SHP77 (cell line): ENCODE data around the gene PPP2R2B.

ENCODE experiments used
- DNase-seq, 2 experiments: peaks; one replicate each; lab custom pipeline; 2025; lab: John Stamatoyannopoulos, UW

Gene PPP2R2B

DNA sequence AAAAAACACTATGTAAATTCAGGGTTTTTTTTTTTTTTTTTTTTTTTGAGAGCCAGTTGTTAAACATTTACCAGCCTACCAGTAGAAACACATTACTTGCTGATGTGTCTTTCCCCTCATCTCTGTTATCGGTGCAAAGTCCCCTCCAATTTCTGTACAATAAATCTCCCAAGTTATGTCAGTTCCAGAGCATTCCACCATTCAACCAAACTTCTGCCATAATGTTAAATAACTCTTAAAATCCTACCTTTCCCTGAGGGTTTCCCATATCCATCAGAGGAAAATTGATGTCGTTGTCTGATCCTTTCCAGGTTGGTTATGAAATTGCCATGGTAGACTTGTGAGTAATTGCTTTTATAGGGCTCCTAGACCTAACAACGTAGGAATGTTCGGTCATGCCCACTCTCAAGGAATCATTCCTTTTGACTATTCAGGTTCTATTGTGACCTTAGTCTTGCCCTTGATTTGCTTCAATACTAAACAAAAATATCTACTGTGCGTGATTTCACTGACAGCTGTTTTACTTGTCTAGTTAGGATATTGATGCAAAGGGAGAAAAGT, 5.6 kb upstream of the PPP2R2B start:
- no peak for DNase-seq

GRCh38 chr5:146883511-146883910, 5.0 kb upstream of the PPP2R2B start:
- no peak for DNase-seq

DNA sequence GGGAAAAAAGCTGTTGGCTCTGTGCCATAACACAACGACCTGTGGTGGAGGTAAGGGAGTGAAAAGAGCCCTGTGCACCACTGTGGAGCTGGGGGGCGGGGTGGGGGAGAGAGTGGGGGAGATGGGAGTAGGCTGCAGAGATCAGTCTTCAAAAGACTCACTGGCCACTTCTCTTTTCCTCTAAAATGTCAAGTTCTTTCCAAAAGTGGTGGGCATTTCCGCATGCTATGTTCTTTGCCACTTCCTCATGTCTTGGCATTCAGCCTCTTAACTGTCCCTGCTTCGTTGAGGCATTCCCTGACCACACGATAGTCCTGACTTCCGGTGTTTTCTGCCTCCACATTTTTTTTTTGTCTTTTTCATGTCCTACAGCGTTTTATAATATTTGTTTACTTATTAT, 2.4 kb upstream of the PPP2R2B start:
- DNase-seq, result no peak

DNA sequence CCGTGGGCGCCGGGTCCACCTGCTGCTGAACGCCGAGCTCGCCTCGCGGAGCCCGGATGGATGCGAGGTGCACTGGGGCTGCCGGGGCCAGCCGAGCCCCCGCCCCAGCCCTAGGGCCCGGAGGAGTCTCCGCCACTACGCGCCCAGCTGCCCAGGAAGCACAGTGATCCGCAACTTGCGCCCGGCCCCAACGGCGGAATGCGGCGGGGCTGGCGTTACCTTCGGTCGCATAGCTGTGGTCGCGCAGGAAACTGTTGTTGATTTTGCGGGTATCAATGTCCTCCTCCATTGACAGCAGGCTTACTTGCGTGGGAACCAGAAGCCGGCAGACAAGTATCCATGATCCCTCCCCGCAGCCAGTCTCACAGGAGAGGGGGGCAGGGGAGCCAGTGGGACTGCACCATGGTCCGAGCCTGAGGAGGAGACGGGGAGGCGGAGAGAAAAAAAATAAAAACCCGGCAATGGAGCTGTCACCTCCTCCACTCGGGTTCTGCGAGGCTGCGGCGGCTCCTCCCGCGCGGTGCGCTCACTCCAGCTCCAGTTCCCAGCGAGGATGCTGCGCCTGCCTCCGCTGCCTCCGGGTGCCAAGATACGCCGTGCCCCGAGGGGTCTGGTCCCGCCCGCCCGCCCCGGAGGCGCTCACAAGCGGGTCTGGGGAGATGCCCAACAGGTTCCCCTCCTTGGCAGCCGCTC, 628 bp downstream of the PPP2R2B start:
- DNase-seq, result peak; percentile 18 to 46

DNA sequence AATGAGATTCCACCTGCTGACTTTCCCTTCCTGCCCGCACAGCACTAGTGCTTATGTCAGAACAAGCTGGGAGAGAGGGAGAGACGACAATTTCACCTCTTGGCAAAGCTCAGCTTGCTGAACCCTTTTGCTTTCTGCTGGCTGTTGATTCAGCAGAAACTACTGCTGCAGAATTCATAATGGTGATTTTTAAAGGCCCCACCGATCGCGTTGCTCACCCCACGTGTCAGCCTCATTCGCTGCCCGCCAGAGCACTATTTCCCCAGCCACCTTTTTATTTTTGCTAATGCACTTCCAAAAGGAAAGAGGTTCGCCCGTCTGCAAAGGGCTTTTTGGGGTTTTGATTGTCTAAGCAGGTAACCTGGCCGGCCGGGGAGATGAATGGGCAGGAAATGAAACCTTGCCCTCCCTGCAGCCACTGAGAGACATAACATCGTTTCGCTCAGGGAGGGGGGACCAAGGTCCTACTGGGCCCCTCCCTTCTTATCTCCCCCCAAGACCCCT, 1.3 kb downstream of the PPP2R2B start:
- peak in 1 of 2 experiments; percentile 14 for DNase-seq

GRCh38 chr5:146873186-146873917, 5.2 kb downstream of the PPP2R2B start:
- no peak for DNase-seq

DNA sequence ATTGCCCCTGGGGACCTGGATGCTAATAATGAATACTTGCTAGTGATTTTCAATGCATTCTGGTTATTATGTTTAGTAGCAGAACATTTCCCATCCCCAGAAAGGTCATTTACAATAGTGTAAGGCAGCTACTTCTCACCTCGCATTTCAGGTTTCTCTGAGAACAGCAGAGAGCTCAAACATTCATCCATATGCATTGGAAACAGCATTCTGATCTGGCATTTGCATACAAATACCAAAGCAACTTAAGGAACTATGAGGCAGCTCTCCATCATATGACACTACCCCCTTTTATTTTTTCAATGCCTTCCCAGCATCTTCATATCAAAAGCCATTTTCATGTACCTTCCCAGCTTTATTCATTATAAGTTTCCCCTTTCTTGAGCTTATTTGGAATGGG, 6.4 kb downstream of the PPP2R2B start:
- DNase-seq, result no peak

DNA sequence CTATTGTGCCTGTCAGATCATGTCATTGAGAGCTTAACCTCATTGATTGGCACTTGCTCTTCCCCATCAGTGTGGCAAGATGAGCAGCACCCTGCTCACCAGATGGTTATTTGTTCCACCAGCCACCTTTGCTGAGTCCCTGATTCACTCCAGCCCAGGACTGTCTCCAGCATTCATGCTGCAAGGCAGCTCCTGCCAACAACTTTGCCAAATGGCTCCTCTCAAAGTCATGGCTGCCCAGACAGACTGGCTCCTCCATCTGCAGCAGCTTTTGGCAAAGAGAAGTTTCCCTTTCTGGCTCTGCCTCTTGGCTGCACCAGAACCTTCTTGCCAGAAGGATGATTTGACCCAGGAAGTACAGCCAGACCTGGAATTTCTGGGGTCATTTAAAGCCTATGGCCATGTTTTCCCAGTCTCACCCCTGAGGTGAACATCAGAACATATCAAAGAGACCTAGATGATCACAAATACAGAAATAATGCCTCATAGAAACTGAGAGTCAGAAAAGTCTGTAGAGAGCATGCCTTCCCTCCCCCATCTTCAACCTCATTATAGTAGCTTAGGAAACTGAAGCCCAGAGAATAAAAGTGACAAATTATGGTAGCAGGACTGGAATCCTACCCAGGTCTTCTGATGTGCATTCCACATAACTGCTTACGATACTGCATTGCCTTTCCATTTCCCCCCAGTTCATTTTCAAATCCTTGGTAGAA, 10.4 kb downstream of the PPP2R2B start:
- DNase-seq, result no peak

- no peak for DNase-seq
These were observed 12.3 kb downstream of the PPP2R2B start for GRCh38 chr5:146866263-146866662.

- no peak for DNase-seq
These were observed 15.9 kb downstream of the PPP2R2B start for GRCh38 chr5:146862641-146863040.

DNA sequence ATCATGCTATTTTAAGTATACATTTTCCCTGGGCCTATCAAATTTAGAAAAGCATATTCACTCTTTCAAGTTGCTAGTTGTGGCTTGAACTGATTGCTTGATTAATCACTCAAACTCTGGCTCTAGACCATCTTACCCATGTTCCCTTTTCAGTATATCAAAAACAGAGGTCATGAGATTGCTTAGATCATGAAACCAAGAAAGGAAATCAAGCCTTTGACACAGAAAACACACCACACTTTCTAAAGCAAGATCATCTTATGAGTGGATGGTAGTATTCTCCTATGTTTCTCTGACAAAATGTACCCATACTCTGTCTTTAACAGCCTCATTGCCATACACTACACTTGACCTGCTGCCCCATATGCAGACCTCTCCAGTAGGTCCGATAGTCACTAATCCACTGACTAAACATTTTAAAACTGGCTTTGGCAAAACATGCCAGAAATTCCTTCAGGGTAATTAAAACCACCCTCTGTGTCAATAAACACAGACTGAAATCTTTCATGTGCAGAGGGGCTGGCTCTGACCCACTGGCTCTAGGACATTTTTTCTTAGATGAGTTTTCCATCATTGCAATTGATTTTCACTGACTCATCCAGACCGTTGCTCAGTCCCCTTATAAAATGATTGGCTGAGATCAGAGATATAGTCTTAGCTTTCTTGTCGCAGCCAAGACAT, 18.2 kb downstream of the PPP2R2B start:
- no peak for DNase-seq

GRCh38 chr5:146852089-146852488, 26.5 kb downstream of the PPP2R2B start:
- no peak for DNase-seq

DNA sequence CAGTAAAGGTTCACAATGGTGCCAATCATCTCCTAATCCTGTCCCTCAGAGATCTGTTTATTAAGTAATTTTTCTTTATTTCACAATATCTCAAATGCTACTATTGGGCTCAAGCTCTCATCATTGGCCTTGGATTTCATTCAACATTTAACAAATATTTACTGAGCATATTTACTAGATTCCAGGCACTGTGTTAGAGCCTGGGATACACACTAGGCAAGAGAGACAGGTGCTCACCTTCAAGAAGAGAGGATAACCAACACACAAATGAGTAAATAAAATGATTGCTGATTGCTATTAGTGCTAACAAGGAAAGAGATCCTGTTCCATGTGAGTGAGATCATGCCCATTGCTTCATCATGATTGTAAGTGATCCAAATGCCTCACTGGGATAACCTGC, 27.4 kb downstream of the PPP2R2B start:
- no peak for DNase-seq

GRCh38 chr5:146849694-146850303, 28.8 kb downstream of the PPP2R2B start:
- no peak for DNase-seq

- no peak for DNase-seq
These were observed 30.4 kb downstream of the PPP2R2B start for GRCh38 chr5:146848133-146848532.

DNA sequence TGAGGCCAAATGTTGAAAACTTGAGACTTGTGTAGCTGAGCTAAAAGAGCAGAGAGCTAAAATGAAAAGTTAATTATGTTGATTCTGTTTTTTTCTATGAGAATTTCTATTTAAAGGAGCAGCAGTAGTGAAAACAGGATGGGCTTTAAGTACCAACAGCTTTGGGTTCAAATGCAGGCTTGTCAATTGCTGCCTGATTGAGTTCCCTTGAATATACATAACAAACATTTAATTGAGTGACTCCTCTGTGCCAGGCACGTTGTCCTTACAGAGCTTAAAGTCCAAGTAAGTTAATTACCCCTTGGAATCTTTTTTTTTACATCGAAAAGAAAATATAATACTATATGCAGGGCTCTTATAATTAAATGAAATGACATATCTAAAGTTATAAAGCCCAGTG, 38.5 kb downstream of the PPP2R2B start:
- DNase-seq, result no peak

GRCh38 chr5:146836226-146836842, 42.2 kb downstream of the PPP2R2B start:
- no peak for DNase-seq

DNA sequence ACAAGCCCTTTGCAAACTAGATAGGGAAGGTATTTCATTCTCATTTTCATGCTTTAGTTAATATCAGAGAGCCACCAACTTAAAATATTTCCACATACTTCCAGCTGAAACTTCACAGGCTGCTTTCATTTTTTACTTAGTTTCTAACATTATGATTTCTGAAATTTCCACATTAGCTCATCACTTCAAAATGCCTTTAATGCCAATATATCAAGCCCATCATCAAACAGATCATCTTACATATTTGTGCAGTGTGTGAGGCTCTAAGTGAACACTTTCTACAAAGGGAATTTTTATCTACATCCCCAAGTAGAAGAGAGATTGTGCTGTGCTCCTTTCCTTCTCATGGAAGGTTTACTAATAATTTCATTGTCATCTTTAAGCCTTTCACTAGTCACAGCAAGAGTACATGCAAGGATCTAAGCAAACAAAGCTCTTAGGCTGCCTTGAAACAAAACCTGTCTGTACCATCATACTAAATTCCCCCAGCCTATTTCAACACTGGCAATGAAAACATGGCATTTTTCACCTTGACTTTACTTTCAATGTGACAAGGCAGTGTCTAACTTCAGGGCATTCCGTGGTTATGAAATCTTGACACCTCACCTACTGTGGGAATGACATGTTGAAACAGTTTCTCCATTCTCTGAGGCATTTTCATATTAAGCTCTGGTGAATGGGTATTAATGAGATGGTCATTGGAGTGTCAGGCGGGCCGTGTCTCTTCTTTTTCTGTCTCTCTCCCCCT, 45.4 kb downstream of the PPP2R2B start:
- DNase-seq, result no peak

- no peak for DNase-seq
These were observed 50.2 kb downstream of the PPP2R2B start for GRCh38 chr5:146828385-146828784.

DNA sequence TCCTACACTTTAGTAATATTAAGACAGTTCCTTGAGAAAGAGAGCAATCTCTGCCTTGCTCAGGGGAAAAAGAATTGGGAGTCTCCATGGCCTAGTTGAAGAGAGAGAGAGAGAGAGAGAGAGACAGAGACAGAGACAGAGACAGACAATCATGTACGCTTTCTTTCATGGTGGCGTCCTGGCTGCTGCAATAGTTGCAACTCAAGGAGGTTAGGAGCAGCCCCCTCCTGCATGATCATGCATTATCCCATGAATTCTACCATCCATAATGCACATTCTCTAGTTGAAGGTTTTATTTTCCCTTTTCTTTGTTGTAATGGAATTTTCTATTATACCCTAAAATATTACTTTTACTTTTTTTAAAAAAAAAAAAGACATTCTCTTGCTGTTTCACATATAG, 50.7 kb downstream of the PPP2R2B start:
- no peak for DNase-seq
